ENCODE data around the gene CABLES1.

DNA sequence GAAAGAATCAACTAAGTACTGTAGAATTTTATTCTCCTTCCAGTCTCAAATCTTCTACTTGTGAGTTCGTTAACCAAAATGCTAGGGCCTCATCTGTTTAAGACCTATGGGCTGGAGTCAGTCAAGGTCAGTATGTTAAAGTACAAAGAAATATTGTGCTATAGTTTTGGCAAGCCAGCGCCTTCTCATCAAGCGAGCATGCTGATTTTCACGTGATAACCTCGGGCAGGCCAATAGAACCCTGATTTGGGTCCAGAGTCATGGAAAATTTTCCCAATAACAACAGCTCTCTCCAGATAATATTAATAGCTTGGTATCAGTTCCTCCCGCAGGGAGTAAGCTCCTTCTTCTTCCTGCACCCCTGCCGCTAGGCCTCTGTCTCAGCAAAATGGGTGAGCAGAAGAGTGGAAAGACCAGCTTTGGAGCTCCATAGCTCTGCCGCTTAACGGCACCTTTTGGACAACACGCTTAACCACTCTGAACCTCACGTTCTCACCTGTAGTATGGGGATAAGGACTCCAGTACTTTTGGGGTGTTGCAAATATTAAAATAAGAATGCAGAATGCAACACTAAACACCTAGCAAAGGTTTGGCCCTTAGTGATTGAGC, 11.7 kb downstream of the CABLES1 start:
- TF ChIP-seq CEBPB (IDR thresholded peaks at IDR 0.05; ENCODE audit: low read depth, low read length) (no peak), POLR2A (IDR thresholded peaks at IDR 0.05; ENCODE audit: low read depth, low read length) (no peak), MAFK (IDR thresholded peaks at IDR 0.05; ENCODE audit: low read depth, low read length) (no peak), SMC3 (IDR thresholded peaks at IDR 0.05; ENCODE audit: low read depth, low read length) (no peak), RAD21 (IDR thresholded peaks at IDR 0.05; ENCODE audit: low read length) (no peak)
- TF ChIP-seq, protein P1, sequence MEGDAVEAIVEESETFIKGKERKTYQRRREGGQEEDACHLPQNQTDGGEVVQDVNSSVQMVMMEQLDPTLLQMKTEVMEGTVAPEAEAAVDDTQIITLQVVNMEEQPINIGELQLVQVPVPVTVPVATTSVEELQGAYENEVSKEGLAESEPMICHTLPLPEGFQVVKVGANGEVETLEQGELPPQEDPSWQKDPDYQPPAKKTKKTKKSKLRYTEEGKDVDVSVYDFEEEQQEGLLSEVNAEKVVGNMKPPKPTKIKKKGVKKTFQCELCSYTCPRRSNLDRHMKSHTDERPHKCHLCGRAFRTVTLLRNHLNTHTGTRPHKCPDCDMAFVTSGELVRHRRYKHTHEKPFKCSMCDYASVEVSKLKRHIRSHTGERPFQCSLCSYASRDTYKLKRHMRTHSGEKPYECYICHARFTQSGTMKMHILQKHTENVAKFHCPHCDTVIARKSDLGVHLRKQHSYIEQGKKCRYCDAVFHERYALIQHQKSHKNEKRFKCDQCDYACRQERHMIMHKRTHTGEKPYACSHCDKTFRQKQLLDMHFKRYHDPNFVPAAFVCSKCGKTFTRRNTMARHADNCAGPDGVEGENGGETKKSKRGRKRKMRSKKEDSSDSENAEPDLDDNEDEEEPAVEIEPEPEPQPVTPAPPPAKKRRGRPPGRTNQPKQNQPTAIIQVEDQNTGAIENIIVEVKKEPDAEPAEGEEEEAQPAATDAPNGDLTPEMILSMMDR (conservative IDR thresholded peaks at IDR 0.05; ENCODE audit: low read depth, low read length): no peak
